HEK293 (cell line): ENCODE measurements around the gene TRMT61A.
A peak's percentile ranks its signal among the peaks of the same experiment; 100 is the strongest.

Source experiments
- GFI1B ChIP-seq: fragments of 450-650 bp; formaldehyde crosslinking; IDR thresholded peaks from 2 replicates; pipeline ENCODE4 v1.5.1; 2016; ENCODE audit warnings: missing biosample characterization, missing genetic modification characterization
- RBAK ChIP-seq: fragments of 450-650 bp; formaldehyde crosslinking; IDR thresholded peaks from 2 replicates; pipeline ENCODE4 v1.5.1; 2016; ENCODE audit warnings: missing biosample characterization, missing genetic modification characterization
- SP7 ChIP-seq: fragments of 450-650 bp; formaldehyde crosslinking; IDR thresholded peaks from 2 replicates; pipeline ENCODE4 v1.5.1; 2016; ENCODE audit warnings: missing biosample characterization, missing genetic modification characterization
- YY1 ChIP-seq: fragments of 450-650 bp; formaldehyde crosslinking; IDR thresholded peaks from 2 replicates; pipeline ENCODE4 v1.5.1; 2018; ENCODE audit warnings: missing biosample characterization, missing genetic modification characterization
- ZBTB8A ChIP-seq: fragments of 450-650 bp; formaldehyde crosslinking; IDR thresholded peaks from 2 replicates; pipeline ENCODE4 v1.5.1; 2016; ENCODE audit warnings: missing biosample characterization, missing genetic modification characterization
- ZFP3 ChIP-seq: fragments of 450-650 bp; formaldehyde crosslinking; IDR thresholded peaks from 2 replicates; pipeline ENCODE4 v1.5.1; 2016; ENCODE audit warnings: low read depth, missing biosample characterization, missing genetic modification characterization
- ZFP37 ChIP-seq: fragments of 450-650 bp; formaldehyde crosslinking; IDR thresholded peaks from 2 replicates; pipeline ENCODE4 v1.5.1; 2016; ENCODE audit warnings: missing biosample characterization, missing genetic modification characterization
- ZIC2 ChIP-seq: fragments of 450-650 bp; formaldehyde crosslinking; IDR thresholded peaks from 2 replicates; pipeline ENCODE4 v1.5.1; 2016; ENCODE audit warnings: missing biosample characterization, missing genetic modification characterization
- ZNF2 ChIP-seq: fragments of 450-650 bp; formaldehyde crosslinking; IDR thresholded peaks from 2 replicates; pipeline ENCODE4 v1.5.1; 2016; ENCODE audit warnings: missing biosample characterization, missing genetic modification characterization
- ZNF24 ChIP-seq: fragments of 450-650 bp; formaldehyde crosslinking; IDR thresholded peaks from 2 replicates; pipeline ENCODE4 v1.5.1; 2016; ENCODE audit warnings: missing biosample characterization, missing genetic modification characterization
- ZNF423 ChIP-seq: fragments of 450-650 bp; formaldehyde crosslinking; IDR thresholded peaks from 2 replicates; pipeline ENCODE4 v1.5.1; 2016; ENCODE audit warnings: missing biosample characterization, missing genetic modification characterization
- ZNF510 ChIP-seq: fragments of 450-650 bp; formaldehyde crosslinking; IDR thresholded peaks from 2 replicates; pipeline ENCODE4 v1.5.1; 2018; ENCODE audit warnings: mild to moderate bottlenecking, missing genetic modification characterization, missing biosample characterization; ENCODE audit not compliant: insufficient replicate concordance
- ZNF529 ChIP-seq: fragments of 450-650 bp; formaldehyde crosslinking; IDR thresholded peaks from 2 replicates; pipeline ENCODE4 v1.5.1; 2017; ENCODE audit warnings: missing genetic modification characterization, missing biosample characterization; ENCODE audit not compliant: insufficient replicate concordance
- ZNF544 ChIP-seq: fragments of 450-650 bp; formaldehyde crosslinking; IDR thresholded peaks from 2 replicates; pipeline ENCODE4 v1.5.0; 2017; ENCODE audit warnings: missing biosample characterization, missing genetic modification characterization
- ZNF585B ChIP-seq: fragments of 450-650 bp; formaldehyde crosslinking; IDR thresholded peaks from 2 replicates; pipeline ENCODE4 v1.5.1; 2016; ENCODE audit warnings: missing biosample characterization, missing genetic modification characterization
- ZNF623 ChIP-seq: fragments of 450-650 bp; formaldehyde crosslinking; IDR thresholded peaks from 2 replicates; pipeline ENCODE4 v1.5.1; 2016; ENCODE audit warnings: missing biosample characterization, missing genetic modification characterization
- ZNF626 ChIP-seq: fragments of 450-650 bp; sonication (Bioruptor Pico); formaldehyde crosslinking; IDR thresholded peaks from 2 replicates; pipeline ENCODE4 v1.5.1; 2018; ENCODE audit warnings: missing biosample characterization, missing genetic modification characterization, inconsistent platforms
- TF ChIP-seq, protein P1 (sequence below): fragments of 450-650 bp; formaldehyde crosslinking; conservative IDR thresholded peaks from 2 replicates; pipeline ENCODE4 v1.5.1; 2016; ENCODE audit warnings: low read depth, missing biosample characterization, missing genetic modification characterization
- TF ChIP-seq, protein P2 (sequence below): fragments of 450-650 bp; formaldehyde crosslinking; IDR thresholded peaks from 2 replicates; pipeline ENCODE4 v1.5.1; 2016; ENCODE audit warnings: missing biosample characterization, missing genetic modification characterization
- TF ChIP-seq, protein P3 (sequence below): fragments of 450-650 bp; formaldehyde crosslinking; IDR thresholded peaks from 2 replicates; pipeline ENCODE4 v1.5.1; 2016; ENCODE audit warnings: missing biosample characterization, missing genetic modification characterization
- TF ChIP-seq, protein P4 (sequence below): fragments of 450-650 bp; formaldehyde crosslinking; IDR thresholded peaks from 2 replicates; pipeline ENCODE4 v1.5.1; 2016; ENCODE audit warnings: missing biosample characterization, missing genetic modification characterization
- TF ChIP-seq, protein P5 (sequence below): fragments of 450-650 bp; formaldehyde crosslinking; optimal IDR thresholded peaks from 2 replicates; pipeline ENCODE3; 2016; ENCODE audit warnings: missing biosample characterization, mild to moderate bottlenecking, missing genetic modification characterization
- TF ChIP-seq, protein P6 (sequence below): fragments of 450-650 bp; formaldehyde crosslinking; IDR thresholded peaks from 2 replicates; pipeline ENCODE4 v1.5.1; 2017; ENCODE audit warnings: missing biosample characterization, missing genetic modification characterization

TRMT61A gene

GRCh38 chr14:103522649-103523574 lies 6.1 kb upstream of the TRMT61A start, which contains the start of gene CKB (continued):
- TF ChIP-seq, protein P1, sequence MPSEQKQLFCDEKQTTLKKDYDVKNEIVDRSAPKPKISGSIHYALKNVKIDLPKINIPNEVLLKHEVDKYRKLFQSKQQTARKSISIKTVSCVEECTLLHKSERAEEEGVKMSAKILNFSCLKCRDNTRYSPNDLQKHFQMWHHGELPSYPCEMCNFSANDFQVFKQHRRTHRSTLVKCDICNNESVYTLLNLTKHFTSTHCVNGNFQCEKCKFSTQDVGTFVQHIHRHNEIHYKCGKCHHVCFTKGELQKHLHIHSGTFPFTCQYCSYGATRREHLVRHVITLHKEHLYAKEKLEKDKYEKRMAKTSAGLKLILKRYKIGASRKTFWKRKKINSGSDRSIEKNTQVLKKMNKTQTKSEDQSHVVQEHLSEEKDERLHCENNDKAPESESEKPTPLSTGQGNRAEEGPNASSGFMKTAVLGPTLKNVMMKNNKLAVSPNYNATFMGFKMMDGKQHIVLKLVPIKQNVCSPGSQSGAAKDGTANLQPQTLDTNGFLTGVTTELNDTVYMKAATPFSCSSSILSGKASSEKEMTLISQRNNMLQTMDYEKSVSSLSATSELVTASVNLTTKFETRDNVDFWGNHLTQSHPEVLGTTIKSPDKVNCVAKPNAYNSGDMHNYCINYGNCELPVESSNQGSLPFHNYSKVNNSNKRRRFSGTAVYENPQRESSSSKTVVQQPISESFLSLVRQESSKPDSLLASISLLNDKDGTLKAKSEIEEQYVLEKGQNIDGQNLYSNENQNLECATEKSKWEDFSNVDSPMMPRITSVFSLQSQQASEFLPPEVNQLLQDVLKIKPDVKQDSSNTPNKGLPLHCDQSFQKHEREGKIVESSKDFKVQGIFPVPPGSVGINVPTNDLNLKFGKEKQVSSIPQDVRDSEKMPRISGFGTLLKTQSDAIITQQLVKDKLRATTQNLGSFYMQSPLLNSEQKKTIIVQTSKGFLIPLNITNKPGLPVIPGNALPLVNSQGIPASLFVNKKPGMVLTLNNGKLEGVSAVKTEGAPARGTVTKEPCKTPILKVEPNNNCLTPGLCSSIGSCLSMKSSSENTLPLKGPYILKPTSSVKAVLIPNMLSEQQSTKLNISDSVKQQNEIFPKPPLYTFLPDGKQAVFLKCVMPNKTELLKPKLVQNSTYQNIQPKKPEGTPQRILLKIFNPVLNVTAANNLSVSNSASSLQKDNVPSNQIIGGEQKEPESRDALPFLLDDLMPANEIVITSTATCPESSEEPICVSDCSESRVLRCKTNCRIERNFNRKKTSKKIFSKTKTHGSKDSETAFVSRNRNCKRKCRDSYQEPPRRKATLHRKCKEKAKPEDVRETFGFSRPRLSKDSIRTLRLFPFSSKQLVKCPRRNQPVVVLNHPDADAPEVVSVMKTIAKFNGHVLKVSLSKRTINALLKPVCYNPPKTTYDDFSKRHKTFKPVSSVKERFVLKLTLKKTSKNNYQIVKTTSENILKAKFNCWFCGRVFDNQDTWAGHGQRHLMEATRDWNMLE (tag by site-specific recombination): no peak
- no peak for TF ChIP-seq RBAK (tag by site-specific recombination)
- no peak for TF ChIP-seq ZNF626
- no peak for TF ChIP-seq ZFP3 (tag by site-specific recombination)
- TF ChIP-seq ZNF2 (tag by site-specific recombination): peak; percentile 66; the same call in 1 of the 2 replicates
- no peak for TF ChIP-seq ZNF623 (tag by site-specific recombination)
- TF ChIP-seq, protein P2, sequence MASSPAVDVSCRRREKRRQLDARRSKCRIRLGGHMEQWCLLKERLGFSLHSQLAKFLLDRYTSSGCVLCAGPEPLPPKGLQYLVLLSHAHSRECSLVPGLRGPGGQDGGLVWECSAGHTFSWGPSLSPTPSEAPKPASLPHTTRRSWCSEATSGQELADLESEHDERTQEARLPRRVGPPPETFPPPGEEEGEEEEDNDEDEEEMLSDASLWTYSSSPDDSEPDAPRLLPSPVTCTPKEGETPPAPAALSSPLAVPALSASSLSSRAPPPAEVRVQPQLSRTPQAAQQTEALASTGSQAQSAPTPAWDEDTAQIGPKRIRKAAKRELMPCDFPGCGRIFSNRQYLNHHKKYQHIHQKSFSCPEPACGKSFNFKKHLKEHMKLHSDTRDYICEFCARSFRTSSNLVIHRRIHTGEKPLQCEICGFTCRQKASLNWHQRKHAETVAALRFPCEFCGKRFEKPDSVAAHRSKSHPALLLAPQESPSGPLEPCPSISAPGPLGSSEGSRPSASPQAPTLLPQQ (tag by site-specific recombination): peak; percentile 56; the same call in 1 of the 2 replicates
- TF ChIP-seq ZNF24 (tag by site-specific recombination): no peak
- TF ChIP-seq ZNF544 (tag by site-specific recombination): no peak
- TF ChIP-seq ZIC2: no peak; the same call in none of the 2 replicates
- no peak for TF ChIP-seq ZNF529 (tag by site-specific recombination)
- TF ChIP-seq, protein P3, sequence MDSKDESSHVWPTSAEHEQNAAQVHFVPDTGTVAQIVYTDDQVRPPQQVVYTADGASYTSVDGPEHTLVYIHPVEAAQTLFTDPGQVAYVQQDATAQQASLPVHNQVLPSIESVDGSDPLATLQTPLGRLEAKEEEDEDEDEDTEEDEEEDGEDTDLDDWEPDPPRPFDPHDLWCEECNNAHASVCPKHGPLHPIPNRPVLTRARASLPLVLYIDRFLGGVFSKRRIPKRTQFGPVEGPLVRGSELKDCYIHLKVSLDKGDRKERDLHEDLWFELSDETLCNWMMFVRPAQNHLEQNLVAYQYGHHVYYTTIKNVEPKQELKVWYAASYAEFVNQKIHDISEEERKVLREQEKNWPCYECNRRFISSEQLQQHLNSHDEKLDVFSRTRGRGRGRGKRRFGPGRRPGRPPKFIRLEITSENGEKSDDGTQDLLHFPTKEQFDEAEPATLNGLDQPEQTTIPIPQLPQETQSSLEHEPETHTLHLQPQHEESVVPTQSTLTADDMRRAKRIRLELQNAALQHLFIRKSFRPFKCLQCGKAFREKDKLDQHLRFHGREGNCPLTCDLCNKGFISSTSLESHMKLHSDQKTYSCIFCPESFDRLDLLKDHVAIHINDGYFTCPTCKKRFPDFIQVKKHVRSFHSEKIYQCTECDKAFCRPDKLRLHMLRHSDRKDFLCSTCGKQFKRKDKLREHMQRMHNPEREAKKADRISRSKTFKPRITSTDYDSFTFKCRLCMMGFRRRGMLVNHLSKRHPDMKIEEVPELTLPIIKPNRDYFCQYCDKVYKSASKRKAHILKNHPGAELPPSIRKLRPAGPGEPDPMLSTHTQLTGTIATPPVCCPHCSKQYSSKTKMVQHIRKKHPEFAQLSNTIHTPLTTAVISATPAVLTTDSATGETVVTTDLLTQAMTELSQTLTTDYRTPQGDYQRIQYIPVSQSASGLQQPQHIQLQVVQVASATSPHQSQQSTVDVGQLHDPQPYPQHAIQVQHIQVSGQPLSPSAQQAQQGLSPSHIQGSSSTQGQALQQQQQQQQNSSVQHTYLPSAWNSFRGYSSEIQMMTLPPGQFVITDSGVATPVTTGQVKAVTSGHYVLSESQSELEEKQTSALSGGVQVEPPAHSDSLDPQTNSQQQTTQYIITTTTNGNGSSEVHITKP (tag by site-specific recombination): 0 out of 2 replicates have a peak, but pooled peaks have one; percentile 37
- no peak for TF ChIP-seq ZFP37 (tag by site-specific recombination)
- TF ChIP-seq, protein P4, sequence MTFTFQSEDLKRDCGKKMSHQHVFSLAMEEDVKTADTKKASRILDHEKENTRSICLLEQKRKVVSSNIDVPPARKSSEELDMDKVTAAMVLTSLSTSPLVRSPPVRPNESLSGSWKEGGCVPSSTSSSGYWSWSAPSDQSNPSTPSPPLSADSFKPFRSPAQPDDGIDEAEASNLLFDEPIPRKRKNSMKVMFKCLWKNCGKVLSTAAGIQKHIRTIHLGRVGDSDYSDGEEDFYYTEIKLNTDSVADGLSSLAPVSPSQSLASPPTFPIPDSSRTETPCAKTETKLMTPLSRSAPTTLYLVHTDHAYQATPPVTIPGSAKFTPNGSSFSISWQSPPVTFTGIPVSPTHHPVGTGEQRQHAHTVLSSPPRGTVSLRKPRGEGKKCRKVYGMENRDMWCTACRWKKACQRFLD (tag by site-specific recombination): no peak
- TF ChIP-seq ZBTB8A (tag by site-specific recombination): peak; percentile 91
- no peak for TF ChIP-seq YY1 (tag by site-specific recombination)
- no peak for TF ChIP-seq GFI1B
- TF ChIP-seq, protein P5, sequence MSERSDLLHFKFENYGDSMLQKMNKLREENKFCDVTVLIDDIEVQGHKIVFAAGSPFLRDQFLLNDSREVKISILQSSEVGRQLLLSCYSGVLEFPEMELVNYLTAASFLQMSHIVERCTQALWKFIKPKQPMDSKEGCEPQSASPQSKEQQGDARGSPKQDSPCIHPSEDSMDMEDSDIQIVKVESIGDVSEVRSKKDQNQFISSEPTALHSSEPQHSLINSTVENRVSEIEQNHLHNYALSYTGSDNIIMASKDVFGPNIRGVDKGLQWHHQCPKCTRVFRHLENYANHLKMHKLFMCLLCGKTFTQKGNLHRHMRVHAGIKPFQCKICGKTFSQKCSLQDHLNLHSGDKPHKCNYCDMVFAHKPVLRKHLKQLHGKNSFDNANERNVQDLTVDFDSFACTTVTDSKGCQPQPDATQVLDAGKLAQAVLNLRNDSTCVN: peak; percentile 58
- TF ChIP-seq ZNF585B (tag by site-specific recombination): no peak
- TF ChIP-seq ZNF423 (tag by site-specific recombination): no peak; the same call in 1 of the 2 replicates
- no peak for TF ChIP-seq ZNF510 (tag by site-specific recombination)
- TF ChIP-seq, protein P6, sequence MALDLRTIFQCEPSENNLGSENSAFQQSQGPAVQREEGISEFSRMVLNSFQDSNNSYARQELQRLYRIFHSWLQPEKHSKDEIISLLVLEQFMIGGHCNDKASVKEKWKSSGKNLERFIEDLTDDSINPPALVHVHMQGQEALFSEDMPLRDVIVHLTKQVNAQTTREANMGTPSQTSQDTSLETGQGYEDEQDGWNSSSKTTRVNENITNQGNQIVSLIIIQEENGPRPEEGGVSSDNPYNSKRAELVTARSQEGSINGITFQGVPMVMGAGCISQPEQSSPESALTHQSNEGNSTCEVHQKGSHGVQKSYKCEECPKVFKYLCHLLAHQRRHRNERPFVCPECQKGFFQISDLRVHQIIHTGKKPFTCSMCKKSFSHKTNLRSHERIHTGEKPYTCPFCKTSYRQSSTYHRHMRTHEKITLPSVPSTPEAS (tag by site-specific recombination): no peak
- TF ChIP-seq SP7 (tag by site-specific recombination): peak; percentile 65
